ENCODE measurements around the gene PLCL1.

PLCL1 gene

GRCh38 chr2:197929886-197930227, 125.5 kb downstream of the PLCL1 start:
- no peak for DNase-seq

GRCh38 chr2:197930570-197931278, 126.3 kb downstream of the PLCL1 start:
- DNase-seq: no peak

GRCh38 chr2:197931661-197932312, 127.4 kb downstream of the PLCL1 start:
- DNase-seq: no peak

GRCh38 chr2:197932374-197932773, 128.0 kb downstream of the PLCL1 start:
- DNase-seq: no peak

GRCh38 chr2:197934261-197934933, 130.0 kb downstream of the PLCL1 start:
- DNase-seq: no peak

GRCh38 chr2:197934934-197935289, 130.5 kb downstream of the PLCL1 start:
- DNase-seq: no peak

GRCh38 chr2:197937814-197938213, 133.4 kb downstream of the PLCL1 start:
- no peak for DNase-seq

GRCh38 chr2:197938555-197938954, 134.2 kb downstream of the PLCL1 start:
- no peak for DNase-seq

GRCh38 chr2:197939787-197940186, 135.4 kb downstream of the PLCL1 start:
- DNase-seq: no peak

GRCh38 chr2:197940382-197940781, 136.0 kb downstream of the PLCL1 start:
- no peak for DNase-seq

GRCh38 chr2:197941715-197942114, 137.3 kb downstream of the PLCL1 start:
- DNase-seq: no peak

GRCh38 chr2:197943731-197944130, 139.3 kb downstream of the PLCL1 start:
- no peak for DNase-seq

- no peak for DNase-seq
These were observed 140.2 kb downstream of the PLCL1 start for GRCh38 chr2:197944416-197945096.

GRCh38 chr2:197946562-197946961, 142.2 kb downstream of the PLCL1 start:
- no peak for DNase-seq

- no peak for DNase-seq
These were observed 142.9 kb downstream of the PLCL1 start for GRCh38 chr2:197947219-197947757.

- no peak for DNase-seq
These were observed 144.8 kb downstream of the PLCL1 start for GRCh38 chr2:197949224-197949623.

- DNase-seq: no peak
These were observed 145.6 kb downstream of the PLCL1 start for GRCh38 chr2:197950006-197950405.

- DNase-seq: no peak
These were observed 146.3 kb downstream of the PLCL1 start for GRCh38 chr2:197950724-197951123.

- no peak for DNase-seq
These were observed 148.3 kb downstream of the PLCL1 start for GRCh38 chr2:197952540-197953202.

- DNase-seq: no peak
These were observed 149.9 kb downstream of the PLCL1 start for GRCh38 chr2:197954328-197954727.

GRCh38 chr2:197958592-197959150, 154.3 kb downstream of the PLCL1 start:
- no peak for DNase-seq

GRCh38 chr2:197959383-197959782, 155.0 kb downstream of the PLCL1 start:
- DNase-seq: no peak

GRCh38 chr2:197960786-197961185, 156.4 kb downstream of the PLCL1 start:
- no peak for DNase-seq

Data from NCI-H1694 treated with DMSO at 0.1 percent for 48 hours (cell line).